Progenitor cell of endocrine pancreas (in vitro differentiated cells): ENCODE data around the gene LMTK2. TPM values are rescaled to one million over a fixed set of nuclear protein-coding genes. Genes with fewer than 3 reads are reported as not detected.

Experiments used
- DNase-seq: peaks from one replicate; pipeline ENCODE4 v3.0.0; 2021; ENCODE audit warnings: low spot score; ENCODE audit not compliant: unreplicated experiment
- H3K27ac Mint-ChIP-seq: 2 replicates; pipeline ENCODE4 v1.8.0; 2021; ENCODE audit warnings: mild to moderate bottlenecking, moderate library complexity, mixed read lengths
- H3K27me3 Mint-ChIP-seq: 2 replicates; pipeline ENCODE4 v1.8.0; 2021; ENCODE audit warnings: mixed read lengths
- H3K36me3 Mint-ChIP-seq: 2 replicates; pipeline ENCODE4 v1.8.0; 2022; ENCODE audit warnings: mixed read lengths; ENCODE audit not compliant: insufficient read depth
- H3K4me1 Mint-ChIP-seq: 2 replicates; pipeline ENCODE4 v1.8.0; 2021; ENCODE audit warnings: low read depth, mixed read lengths
- H3K4me3 Mint-ChIP-seq: 2 replicates; pipeline ENCODE4 v1.8.0; 2021; ENCODE audit warnings: low read depth, mild to moderate bottlenecking, moderate library complexity, mixed read lengths
- H3K9me3 Mint-ChIP-seq: 2 replicates; pipeline ENCODE4 v1.8.0; 2021; ENCODE audit warnings: low read depth, mixed read lengths
- CTCF ChIP-seq: fragments of 200-600 bp; sonication (generic); IDR thresholded peaks from one replicate; pipeline ENCODE4 v1.5.0; 2021; ENCODE audit warnings: antibody characterized with exemption, mild to moderate bottlenecking; ENCODE audit not compliant: unreplicated experiment
- total RNA-seq: library from RNA; stranded (reverse); gene quantifications from 2 replicates; pipeline ENCODE4 v1.2.1, GENCODE V29; 2021

The LMTK2 gene
- total RNA-seq, 1 donor from 2014 or later, result 32.3 TPM

- DNase-seq, result no peak
- TF ChIP-seq CTCF, result no peak
- peaks cover 14% of the 10 kb centered on the region for H3K36me3 Mint-ChIP-seq
- peak overlapping the region; percentile 37 for H3K27ac Mint-ChIP-seq
- no peaks in the 10 kb centered on the region for H3K9me3 Mint-ChIP-seq
- peak overlapping the region; percentile 68 for H3K4me3 Mint-ChIP-seq
- H3K4me1 Mint-ChIP-seq, result peaks cover 3% of the 10 kb centered on the region
- H3K27me3 Mint-ChIP-seq, result no peaks in the 10 kb centered on the region
These were observed 102.7 kb downstream of the LMTK2 start for GRCh38 chr7:98209166-98209920.

DNA sequence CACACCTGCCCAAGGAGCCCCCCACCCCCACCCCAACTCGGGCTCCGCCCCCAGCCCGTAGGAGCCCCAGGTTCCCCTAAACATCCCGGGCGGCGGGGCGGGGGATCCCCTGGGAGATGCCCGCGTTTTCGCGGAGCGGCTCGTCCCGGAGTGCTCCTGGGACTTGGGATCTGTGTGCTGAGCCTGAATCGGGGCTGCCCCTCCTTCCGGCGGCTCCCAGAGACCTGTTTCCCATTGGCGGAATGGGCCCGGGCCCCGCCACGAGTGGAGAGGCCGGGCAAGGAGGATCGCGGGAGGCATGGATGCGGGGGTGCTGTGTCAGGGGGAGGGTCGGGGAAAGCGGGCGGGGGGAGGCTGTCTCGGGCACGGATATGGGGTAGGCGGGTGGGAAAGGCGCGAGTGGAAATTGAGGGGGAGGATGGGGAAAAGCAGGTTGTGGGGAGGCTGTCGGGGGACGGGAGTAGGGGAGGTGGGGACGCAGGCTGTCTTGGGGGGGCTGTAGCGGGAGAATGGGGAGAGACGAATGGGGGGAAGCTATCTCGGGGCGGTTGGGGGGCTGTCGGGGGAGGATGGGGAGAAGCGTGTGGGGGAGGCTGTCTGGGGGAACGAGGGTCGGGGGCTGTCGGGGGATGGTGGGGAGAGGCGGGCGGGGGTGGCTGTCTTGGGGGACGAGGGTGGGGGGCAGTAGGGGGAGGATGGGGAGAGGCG is 104.0 kb downstream of the LMTK2 start:
- H3K27me3 Mint-ChIP-seq, result no peaks in the 10 kb centered on the region
- peaks cover 8% of the 10 kb centered on the region for H3K36me3 Mint-ChIP-seq
- H3K9me3 Mint-ChIP-seq, result no peaks in the 10 kb centered on the region
- H3K4me1 Mint-ChIP-seq, result peaks cover 5% of the 10 kb centered on the region
- H3K4me3 Mint-ChIP-seq, result peak overlapping the region; percentile 52
- H3K27ac Mint-ChIP-seq, result no peak overlapping the region
- DNase-seq, result no peak
- TF ChIP-seq CTCF, result no peak

GRCh38 chr7:98211221-98211675 is 104.6 kb downstream of the LMTK2 start, which contains the start of gene BHLHA15:
Gene BHLHA15 (plus strand): TSS chr7:98211439. CDS start chr7:98212310, 871 bp downstream.
- DNase-seq, result no peak
- peak within 1 kb of the TSS; percentile 68 for H3K4me3 Mint-ChIP-seq
- TF ChIP-seq CTCF, result no peak
- H3K36me3 Mint-ChIP-seq, result peaks cover 5% of the 10 kb centered on the region
- no peaks in the 10 kb centered on the region for H3K9me3 Mint-ChIP-seq
- H3K27ac Mint-ChIP-seq, result no peak within 1 kb of the TSS
- no peaks in the 10 kb centered on the region for H3K27me3 Mint-ChIP-seq
- peaks cover 6% of the 10 kb centered on the region for H3K4me1 Mint-ChIP-seq

DNA sequence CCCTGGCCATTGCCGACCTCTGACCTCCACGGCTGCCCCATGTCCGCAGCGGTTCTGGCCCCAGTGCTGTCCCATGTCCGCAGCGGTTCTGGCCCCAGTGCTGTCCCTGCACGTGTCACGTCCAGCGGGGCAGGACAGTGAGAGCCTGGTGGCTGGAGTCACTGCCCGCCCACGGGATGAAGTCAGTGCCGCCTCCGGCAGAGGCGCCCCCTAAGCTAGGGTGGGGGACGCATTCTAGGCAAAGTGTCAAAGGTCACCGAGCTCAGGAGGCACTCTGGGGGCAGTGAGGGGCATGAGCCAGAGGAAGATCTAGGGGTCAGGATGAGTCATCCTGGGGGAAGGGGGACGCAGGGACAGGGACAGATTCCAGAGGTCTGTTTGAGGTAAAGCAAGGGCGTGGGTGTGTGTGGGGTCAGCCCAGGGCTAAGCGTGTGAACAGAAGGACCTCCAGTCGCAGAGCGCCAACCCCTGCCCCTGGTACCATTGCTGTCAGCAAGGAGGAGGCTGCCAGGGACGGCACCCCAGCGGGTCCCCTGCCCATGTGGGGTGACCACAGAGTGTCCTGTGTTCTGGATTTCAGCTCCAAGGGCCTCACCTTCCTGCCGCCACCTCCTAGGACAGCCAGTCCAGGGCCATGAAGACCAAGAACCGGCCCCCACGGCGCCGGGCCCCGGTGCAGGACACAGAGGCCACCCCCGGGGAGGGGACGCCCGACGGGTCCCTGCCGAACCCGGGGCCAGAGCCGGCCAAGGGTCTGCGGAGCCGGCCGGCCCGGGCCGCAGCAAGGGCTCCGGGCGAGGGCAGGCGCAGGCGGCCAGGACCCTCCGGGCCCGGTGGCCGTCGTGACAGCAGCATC is 105.2 kb downstream of the LMTK2 start:
- peak overlapping the region; percentile 55 for H3K4me3 Mint-ChIP-seq
- H3K27ac Mint-ChIP-seq, result no peak overlapping the region
- H3K27me3 Mint-ChIP-seq, result no peaks in the 10 kb centered on the region
- H3K4me1 Mint-ChIP-seq, result peaks cover 6% of the 10 kb centered on the region
- H3K9me3 Mint-ChIP-seq, result no peaks in the 10 kb centered on the region
- TF ChIP-seq CTCF, result no peak
- no peak for DNase-seq
- H3K36me3 Mint-ChIP-seq, result peaks cover 5% of the 10 kb centered on the region
